ENCODE results near the gene SEPTIN8.

- TF ChIP-seq EZH2 (IDR thresholded peaks at IDR 0.05; ENCODE audit: low read depth) = no peak
- no peak for TF ChIP-seq CTCF (conservative IDR thresholded peaks at IDR 0.05)
These were observed 33.6 kb upstream of the SEPTIN8 start for GRCh38 chr5:132810605-132811004.

All from PC-9 (cell line).